ENCODE measurements around the gene INKA1. TPM values are rescaled to one million over a fixed set of nuclear protein-coding genes. Genes with fewer than 3 reads are reported as not detected.
"Not testable (repeated sequence)": the region's sequence is repeated elsewhere in the genome, so short reads cannot be mapped to it uniquely, and the experiment has no call there.

INKA1 gene
- total and polyA plus RNA-seq, 9 of the 15 experiments (the other 6 are each of a cell fraction or from before 2014, with no cell fraction given), result 0.55 to 13.9 (median 6.7) TPM

DNA sequence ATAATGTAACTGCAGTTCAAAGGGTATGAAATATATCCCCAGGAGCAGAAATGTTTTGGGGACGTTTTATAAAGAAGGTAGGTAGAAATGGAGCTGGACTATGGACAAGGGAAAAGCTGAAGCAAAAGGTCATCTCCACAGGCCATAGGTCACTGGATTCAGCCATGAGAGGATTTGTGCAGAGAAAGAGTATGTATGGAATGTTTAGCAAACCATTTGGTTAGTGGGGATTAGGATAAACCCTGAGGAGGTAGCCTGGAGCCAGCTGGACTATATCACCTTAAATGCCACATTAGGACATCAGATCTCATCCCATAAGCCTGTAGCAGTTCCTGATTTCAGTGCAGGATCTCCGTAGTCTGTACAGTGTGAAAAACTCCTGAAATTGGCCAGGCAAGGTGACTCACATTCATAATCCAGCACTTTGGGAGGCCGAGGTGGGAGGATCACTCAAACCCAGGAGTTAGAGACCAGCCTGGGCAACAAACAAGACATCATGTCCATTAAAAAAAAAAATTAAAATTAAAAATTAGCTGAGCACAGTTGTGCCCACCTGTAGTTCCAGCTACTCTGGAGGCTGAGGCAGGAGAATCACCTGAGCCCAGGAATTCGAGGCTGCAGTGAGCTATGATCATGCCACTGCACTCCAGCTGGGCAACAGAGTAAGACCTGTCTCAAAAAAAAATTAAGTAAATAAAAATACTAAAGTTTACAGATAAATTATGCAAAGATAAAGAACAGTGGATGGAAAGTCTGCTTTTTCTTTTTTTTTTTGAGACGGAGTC is 21.5 kb upstream of the INKA1 start:
- TF ChIP-seq RBBP5 (IDR thresholded peaks at IDR 0.05; ENCODE audit: borderline replicate concordance, insufficient read depth, low read length, poor library complexity, severe bottlenecking) (no peak), ZBTB1 (CRISPR knock-in tag; IDR thresholded peaks at IDR 0.05; ENCODE audit: borderline replicate concordance, low read depth) (no peak), ATF2 (CRISPR knock-in tag; IDR thresholded peaks at IDR 0.05) (no peak), RBM17 (IDR thresholded peaks at IDR 0.05; ENCODE audit: borderline replicate concordance, low read depth, low read length) (no peak), ZNF699 (CRISPR knock-in tag; IDR thresholded peaks at IDR 0.05; ENCODE audit: insufficient replicate concordance) (no peak), ZNF282 (CRISPR knock-in tag; IDR thresholded peaks at IDR 0.05) (no peak)
- TF ChIP-seq, protein P1, sequence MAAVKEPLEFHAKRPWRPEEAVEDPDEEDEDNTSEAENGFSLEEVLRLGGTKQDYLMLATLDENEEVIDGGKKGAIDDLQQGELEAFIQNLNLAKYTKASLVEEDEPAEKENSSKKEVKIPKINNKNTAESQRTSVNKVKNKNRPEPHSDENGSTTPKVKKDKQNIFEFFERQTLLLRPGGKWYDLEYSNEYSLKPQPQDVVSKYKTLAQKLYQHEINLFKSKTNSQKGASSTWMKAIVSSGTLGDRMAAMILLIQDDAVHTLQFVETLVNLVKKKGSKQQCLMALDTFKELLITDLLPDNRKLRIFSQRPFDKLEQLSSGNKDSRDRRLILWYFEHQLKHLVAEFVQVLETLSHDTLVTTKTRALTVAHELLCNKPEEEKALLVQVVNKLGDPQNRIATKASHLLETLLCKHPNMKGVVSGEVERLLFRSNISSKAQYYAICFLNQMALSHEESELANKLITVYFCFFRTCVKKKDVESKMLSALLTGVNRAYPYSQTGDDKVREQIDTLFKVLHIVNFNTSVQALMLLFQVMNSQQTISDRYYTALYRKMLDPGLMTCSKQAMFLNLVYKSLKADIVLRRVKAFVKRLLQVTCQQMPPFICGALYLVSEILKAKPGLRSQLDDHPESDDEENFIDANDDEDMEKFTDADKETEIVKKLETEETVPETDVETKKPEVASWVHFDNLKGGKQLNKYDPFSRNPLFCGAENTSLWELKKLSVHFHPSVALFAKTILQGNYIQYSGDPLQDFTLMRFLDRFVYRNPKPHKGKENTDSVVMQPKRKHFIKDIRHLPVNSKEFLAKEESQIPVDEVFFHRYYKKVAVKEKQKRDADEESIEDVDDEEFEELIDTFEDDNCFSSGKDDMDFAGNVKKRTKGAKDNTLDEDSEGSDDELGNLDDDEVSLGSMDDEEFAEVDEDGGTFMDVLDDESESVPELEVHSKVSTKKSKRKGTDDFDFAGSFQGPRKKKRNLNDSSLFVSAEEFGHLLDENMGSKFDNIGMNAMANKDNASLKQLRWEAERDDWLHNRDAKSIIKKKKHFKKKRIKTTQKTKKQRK (IDR thresholded peaks at IDR 0.05; ENCODE audit: borderline replicate concordance, low read depth, low read length), result no peak
- H3K4me3 ChIP-seq, result no peak overlapping the region
- H2AFZ ChIP-seq (ENCODE audit: low read depth, low read length), result no peak overlapping the region
- WGBS (ENCODE audit: insufficient coverage, low coverage, missing lambda C conversion rate), result 91% methylated on average over 4 of the region's 5 CpGs
- ATAC-seq (no peak), DNase-seq (ENCODE audit: extremely low read depth in 1 of 4, low spot score in 3 of 4) (no peak), FAIRE-seq (no peak)
- in situ Hi-C loops (cut with MboI), result no loop called here
- H3K4me2 ChIP-seq (ENCODE audit: insufficient read depth, low read length), result no peak overlapping the region
- H3K27me3 ChIP-seq (ENCODE audit: control insufficient read depth in 2 of 2, insufficient read depth in 2 of 2, low read length in 2 of 2), result no peaks in the 10 kb centered on the region
- H4K20me1 ChIP-seq (replicated peaks; ENCODE audit: control insufficient read depth, insufficient read depth, low read length), result 0 out of 2 replicates have a peak, but pooled peaks cover 3% of the 10 kb centered on the region
- no peaks in the 10 kb centered on the region for H3K9me1 ChIP-seq (ENCODE audit: control insufficient read depth, insufficient read depth, low read length)
- BruUV-seq (replicated peaks), result no TSS peak
- CTCF ChIA-PET (ENCODE audit: low intra/inter-chr PET ratio), result no interaction called here
- H3K9me3 ChIP-seq (replicated peaks; ENCODE audit: control insufficient read depth, insufficient read depth, low read depth, low read length), result no peaks in the 10 kb centered on the region
- H3K4me1 ChIP-seq (replicated peaks in 1 of 2; ENCODE audit: control insufficient read depth in 2 of 2, insufficient read depth in 2 of 2, low read length in 2 of 2), result peaks cover 3 to 5% of the 10 kb centered on the region in 2 experiments; a peak in 4 of 5 replicates
- H3K36me3 ChIP-seq (ENCODE audit: control insufficient read depth, insufficient read depth, low read length), result peaks cover 48% of the 10 kb centered on the region; the same call in 2 of the 3 replicates
- POLR2A ChIA-PET, result interaction anchor here (0.6 kb wide), 1 partner anchor 11 kb away, joined by 3 read pairs; no protein-coding TSS in a partner anchor
- intact Hi-C loops (cut with micrococcal nuclease), result no loop called here
- H3K9ac ChIP-seq (ENCODE audit: insufficient read depth in 1 of 2, low read depth in 2 of 2, low read length in 2 of 2), result no peak overlapping the region
- peaks cover 77% of the 10 kb centered on the region for H3K79me2 ChIP-seq (ENCODE audit: control insufficient read depth, insufficient read depth, low read length)
- no peak overlapping the region for H3K27ac ChIP-seq (ENCODE audit: extremely low read depth, low read depth, low read length)

GRCh38 chr3:49782277-49782676 is 20.8 kb upstream of the INKA1 start:
- H3K9me3 ChIP-seq (replicated peaks; ENCODE audit: control insufficient read depth, insufficient read depth, low read depth, low read length); H3K4me2 ChIP-seq (ENCODE audit: insufficient read depth, low read length); H4K20me1 ChIP-seq (replicated peaks; ENCODE audit: control insufficient read depth, insufficient read depth, low read length); in situ Hi-C loops (cut with MboI); BruUV-seq (replicated peaks); H3K4me3 ChIP-seq; H2AFZ ChIP-seq (ENCODE audit: low read depth, low read length); H3K9ac ChIP-seq (ENCODE audit: insufficient read depth in 1 of 2, low read depth in 2 of 2, low read length in 2 of 2); ATAC-seq; FAIRE-seq; CTCF ChIA-PET (ENCODE audit: low intra/inter-chr PET ratio); H3K27me3 ChIP-seq (ENCODE audit: control insufficient read depth in 2 of 2, insufficient read depth in 2 of 2, low read length in 2 of 2); intact Hi-C loops (cut with micrococcal nuclease); DNase-seq (ENCODE audit: extremely low read depth in 1 of 4, low spot score in 3 of 4); H3K27ac ChIP-seq (ENCODE audit: extremely low read depth, low read depth, low read length); H3K9me1 ChIP-seq (ENCODE audit: control insufficient read depth, insufficient read depth, low read length): not testable (repeated sequence)
- H3K79me2 ChIP-seq (ENCODE audit: control insufficient read depth, insufficient read depth, low read length), result peaks cover 78% of the 10 kb centered on the region
- peaks cover 10 to 12% of the 10 kb centered on the region in 2 experiments; a peak in 4 of 5 replicates for H3K4me1 ChIP-seq (replicated peaks in 1 of 2; ENCODE audit: control insufficient read depth in 2 of 2, insufficient read depth in 2 of 2, low read length in 2 of 2)
- peaks cover 43% of the 10 kb centered on the region; the same call in 2 of the 3 replicates for H3K36me3 ChIP-seq (ENCODE audit: control insufficient read depth, insufficient read depth, low read length)
- POLR2A ChIA-PET, result interaction anchor here (0.6 kb wide), 1 partner anchor 12 kb away, joined by 3 read pairs; no protein-coding TSS in a partner anchor
- 93% methylated on average over 2 of the region's 9 CpGs for WGBS (ENCODE audit: insufficient coverage, low coverage, missing lambda C conversion rate)

Data from K562 (cell line).